HG02588 (cell line): ENCODE results near the gene PGM5.
"Not testable (repeated sequence)": the region's sequence is repeated elsewhere in the genome, so short reads cannot be mapped to it uniquely, and the experiment has no call there.

Experiments
- ATAC-seq: cut with Tn5 transposase; IDR thresholded peaks from one replicate; pipeline ENCODE4 v1.9.1; 2021; ENCODE audit warnings: mild to moderate bottlenecking, moderate library complexity; ENCODE audit not compliant: unreplicated experiment

Gene PGM5

DNA sequence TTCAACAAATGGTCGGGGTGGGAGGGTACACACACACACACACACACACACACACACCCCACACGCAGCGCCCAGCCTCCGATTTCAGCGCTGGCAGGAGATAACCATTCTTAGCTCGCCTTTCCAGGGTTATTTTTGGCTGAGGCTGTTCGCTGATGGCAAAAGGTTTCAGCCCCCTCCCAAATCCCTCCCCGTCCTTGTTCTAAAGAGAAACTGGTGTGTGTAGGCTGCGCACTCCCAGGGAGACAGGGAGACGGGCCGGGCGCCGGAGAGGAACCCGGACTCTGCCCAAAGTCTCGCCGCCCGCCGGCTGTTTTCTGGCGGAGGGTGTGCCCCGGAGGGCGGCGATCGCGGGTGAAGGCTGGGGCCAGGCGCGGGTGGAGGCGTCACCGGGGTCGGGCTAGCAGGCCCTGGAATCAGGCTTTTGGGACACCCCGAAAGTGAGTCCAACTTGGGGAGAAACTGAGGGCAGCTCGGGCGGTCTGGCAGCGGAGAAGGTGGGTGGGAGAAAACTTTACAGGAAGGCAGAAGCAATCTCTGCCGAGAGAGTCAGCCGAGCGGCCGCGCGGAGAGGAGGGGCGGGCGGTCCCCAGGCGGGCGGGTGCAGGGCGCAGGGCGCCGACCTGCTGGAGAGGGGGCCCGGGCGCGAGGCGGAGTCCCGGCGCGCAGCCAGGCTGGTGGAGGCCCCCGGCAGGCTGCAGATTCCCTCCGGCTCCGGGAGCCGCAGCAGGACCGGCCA is at the start of gene PGM5:
Gene PGM5, plus strand, starts transcription at position 232 of the 739 bp plus-strand sequence. CDS start 517 bp downstream, outside the sequence.
- ATAC-seq = not testable (repeated sequence)

DNA sequence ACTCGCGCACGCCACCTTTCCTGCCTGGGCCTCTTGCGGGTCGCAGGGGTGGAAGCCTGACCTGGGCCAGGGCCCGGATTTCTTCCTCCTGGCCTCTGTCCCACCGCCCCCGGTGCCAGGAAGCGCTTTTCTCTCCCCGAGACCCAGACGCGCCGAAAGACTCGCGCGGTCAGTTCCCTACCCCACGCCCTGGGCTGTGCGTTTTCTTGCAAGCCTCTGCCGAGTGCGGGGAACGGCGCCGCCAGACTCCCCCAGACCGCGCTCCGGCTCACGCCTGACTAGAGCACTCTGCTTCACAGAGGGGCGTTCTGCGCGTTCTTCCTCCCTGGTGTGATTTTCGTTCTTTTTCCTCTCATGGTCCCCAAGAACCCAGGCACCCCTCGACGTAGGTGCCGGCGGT is 49.3 kb upstream of the PGM5 start:
- not testable (repeated sequence) for ATAC-seq

DNA sequence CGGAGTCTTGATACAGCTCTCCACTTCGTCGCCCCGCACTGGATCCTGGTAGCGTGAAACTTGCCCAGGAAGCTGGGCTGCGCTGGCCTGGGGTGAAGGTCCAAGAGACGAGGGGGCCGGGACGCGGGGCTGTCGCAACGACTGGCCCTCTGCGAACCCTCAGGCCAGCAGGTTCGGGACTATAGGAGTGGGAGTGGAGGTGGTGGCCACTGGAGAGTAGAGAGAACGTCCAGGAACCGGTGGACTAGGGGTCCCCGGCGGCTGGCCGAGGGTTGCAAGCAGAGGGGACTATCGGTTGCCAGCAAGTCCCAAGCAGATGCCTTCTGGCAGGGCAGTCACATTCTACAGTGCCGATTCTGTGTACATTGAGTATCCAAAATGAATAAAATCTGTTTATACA is 48.8 kb upstream of the PGM5 start:
- not testable (repeated sequence) for ATAC-seq

DNA sequence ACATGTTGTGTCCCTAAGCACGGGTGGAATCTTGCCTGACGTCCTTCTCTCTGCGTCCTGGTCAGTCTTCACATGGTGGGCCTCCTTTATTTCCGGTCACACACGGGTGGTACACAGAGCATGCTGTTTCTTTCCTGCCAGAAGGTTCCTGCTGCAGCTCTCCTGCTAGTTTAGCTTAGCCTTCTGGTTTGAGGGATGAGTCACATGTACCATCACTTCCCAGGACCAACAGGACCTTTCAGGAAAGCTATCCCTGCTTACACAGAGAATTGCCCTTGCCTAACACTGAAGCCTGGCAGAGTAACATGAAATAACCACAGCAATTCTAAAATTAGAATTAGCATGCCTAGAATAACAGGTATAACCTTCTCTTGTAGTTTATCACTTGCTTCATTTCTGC is 45.2 kb upstream of the PGM5 start:
- not testable (repeated sequence) for ATAC-seq

DNA sequence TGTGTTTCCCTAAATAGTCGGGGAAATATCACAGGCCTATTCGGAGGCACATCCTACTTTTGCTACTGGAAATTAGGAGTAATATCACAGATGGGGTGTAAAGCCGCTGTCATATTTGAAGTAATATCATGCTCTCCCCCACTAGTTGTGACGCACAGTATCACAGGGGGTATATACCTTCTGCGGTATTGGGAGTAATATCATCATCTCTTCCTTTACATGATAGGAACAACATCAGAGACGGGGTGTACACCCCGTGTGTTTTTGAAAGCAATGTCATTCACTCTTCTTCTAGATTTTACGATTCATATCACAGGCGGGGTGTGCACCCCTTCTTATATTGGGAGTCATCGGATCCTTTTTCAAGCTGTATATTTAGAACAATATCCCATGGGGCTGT is 38.2 kb upstream of the PGM5 start:
- not testable (repeated sequence) for ATAC-seq

DNA sequence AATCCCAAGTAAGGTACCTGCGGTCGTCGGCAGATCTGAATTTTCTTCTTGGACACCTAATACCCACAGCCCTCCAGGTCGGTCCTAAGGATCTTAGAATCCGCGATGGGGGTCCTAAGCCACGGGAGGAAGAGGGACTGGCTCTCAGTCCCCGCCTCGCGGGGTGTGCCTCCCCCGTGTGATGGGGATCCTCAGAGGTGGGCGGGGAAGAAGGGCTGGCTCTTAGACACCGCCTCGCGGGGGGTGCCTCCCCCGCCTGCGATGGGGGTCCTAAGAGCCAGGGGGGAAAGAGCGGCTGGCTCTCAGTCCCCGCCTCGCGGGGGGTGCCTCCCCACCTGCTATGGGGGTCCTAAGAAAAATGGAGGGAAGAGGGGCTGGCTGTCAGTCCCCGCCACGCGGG is 32.7 kb upstream of the PGM5 start:
- not testable (repeated sequence) for ATAC-seq

DNA sequence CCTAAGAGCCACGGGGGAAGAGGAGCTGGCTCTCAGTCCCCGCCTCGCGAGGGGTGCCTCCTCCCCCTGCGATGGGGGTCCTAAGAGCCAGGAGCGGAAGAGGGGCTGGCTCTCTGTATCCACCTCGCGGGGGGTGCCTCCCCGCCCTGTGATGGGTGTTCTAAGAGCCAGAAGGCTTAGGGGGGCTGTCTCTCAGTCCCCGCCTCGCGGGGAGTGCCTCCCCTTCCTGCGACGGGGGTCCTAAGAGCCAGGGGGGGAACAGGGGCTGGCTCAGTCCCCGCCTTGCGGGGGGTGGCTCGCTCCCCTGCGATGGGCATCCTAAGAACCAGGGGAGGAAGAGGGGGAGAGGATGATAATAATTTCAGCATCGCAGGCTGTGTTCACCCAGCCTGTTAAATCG is 31.9 kb upstream of the PGM5 start:
- not testable (repeated sequence) for ATAC-seq

DNA sequence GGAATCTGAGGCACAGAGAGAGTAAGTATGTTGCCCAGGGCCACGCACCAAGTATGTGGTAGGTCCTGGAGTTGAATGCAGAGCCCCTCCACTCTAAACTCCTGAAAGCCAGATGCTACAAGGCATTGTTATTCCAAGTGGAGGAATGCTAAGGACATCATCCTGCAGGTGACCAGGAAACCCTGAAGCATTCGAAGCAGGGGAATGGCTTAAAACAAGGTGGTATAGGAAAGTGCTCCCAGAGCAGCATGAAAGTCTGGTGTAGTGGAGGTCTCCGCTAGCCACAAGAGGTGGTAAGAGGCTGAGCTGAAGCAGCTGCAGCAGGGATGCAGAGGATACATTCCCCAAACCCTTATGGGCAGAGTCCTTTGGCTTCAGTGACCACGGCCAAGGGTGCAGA is 27.3 kb upstream of the PGM5 start:
- ATAC-seq = not testable (repeated sequence)

DNA sequence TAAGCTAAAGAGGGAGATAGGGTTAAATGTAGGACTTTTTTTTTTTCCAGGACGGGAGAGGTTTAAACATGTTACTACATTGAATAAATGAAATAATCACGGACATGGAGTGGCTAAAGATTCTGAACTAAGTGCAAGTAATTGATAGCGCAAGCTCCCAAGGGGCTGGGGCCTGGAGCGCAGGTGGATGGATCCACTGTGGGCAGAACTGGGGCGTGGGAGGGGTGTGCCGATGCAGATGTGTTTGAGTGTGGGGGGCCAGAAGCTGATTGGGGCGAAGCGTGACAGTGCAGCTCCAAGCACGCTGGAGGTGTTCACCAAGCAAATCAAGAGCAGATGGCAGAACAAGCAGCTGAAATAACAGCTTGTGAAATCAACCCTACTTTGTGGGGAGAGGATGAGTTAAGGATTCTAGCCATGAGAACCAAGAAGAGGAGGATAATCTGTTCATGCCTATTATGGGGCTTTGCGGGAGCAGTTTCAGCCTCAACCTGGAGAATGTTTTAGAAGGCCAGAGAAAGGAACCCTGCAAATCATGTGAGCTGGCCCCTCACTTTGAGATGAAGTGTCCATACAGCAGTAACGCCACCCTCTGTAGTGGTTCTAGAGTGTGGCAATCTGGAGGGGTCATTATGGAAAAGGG is 25.8 kb upstream of the PGM5 start:
- ATAC-seq = not testable (repeated sequence)

DNA sequence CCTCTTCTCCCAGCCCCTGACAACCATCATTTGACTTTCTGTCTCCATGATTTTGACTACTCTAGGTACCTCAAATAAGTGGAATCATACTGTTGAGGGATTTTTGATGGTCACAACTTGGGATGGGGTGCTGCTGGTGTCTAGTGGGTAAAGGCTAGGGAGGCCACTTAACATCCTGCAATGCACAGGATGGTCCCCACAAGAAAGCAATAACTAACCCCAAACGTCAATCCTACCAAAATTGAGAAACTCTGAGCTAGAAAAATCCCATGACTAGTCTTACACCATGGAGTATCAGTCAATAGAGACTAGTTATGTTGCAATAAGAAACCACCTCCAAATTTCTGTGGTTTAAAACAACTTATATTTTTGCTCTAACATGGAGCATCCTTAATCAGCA is 24.3 kb upstream of the PGM5 start:
- not testable (repeated sequence) for ATAC-seq

DNA sequence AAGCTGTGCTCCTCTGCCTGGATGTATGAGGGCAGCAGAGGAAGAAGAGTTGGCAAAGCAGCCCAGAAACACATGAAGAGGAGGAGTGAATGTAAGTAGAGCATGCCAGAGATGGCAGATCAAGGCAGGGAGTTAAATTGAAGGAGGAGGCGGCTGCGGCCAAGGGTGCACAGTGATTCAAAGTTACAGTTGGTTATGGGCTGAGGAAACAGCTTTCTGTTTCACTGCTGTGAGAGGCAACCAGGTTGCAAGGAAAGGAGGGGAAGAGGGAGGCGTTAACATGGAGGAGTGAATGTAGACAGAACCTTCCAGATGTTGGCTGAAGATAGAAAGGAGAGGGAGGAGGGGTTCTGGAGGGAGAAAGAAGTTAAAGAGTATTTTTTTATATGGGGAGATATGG is 20.5 kb upstream of the PGM5 start:
- ATAC-seq = not testable (repeated sequence)

DNA sequence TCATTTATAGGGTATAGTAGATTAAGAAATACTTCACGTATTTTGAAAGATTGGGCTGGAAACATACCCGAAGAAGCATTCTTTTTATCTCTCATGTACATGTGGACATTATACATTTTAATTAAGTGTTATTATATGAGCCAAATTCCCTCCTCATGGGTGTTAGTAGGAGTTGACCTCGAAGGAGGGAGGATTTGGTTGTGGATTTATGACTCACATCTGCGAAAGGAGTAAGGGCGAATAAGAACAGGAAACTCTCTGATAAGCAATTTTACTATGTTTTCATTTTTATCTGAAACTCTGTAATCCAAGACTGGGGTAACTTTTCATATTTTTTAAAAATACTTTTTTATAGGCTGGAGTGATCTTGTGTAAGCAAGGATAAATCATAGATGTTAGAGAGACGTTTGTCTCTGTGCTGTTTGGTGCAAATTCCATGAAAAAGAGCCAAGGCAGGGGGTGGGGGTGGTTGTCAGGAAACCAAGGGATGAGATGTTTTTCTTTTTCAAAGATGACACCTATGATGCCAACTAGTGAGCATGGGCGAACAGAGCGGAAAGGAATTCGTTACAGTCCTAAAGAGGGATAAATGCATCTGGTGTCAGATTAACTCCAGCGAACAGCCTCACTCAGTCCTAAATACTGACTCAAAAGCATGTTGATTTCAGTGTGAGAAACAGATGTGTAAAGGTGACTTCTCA is 19.6 kb upstream of the PGM5 start:
- not testable (repeated sequence) for ATAC-seq

DNA sequence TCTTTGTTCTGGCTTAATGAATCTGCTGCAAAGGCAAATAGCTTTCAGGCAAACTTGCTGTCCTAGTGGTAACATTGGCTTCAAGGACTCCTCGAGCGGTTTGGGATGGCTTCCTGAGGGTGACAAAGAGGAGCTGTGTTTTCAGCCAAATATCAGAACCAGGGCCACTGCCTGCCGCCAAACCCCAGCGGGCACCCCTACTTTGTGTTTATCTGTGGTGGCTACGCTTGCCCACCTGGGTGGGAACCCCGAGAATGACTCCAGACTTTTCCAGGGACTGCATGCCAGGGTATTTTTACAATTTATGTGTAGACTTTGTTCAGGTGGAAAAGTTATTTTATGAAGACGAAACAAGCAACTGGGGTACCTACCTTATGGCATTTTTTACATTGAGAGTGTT is 18.4 kb upstream of the PGM5 start:
- not testable (repeated sequence) for ATAC-seq

DNA sequence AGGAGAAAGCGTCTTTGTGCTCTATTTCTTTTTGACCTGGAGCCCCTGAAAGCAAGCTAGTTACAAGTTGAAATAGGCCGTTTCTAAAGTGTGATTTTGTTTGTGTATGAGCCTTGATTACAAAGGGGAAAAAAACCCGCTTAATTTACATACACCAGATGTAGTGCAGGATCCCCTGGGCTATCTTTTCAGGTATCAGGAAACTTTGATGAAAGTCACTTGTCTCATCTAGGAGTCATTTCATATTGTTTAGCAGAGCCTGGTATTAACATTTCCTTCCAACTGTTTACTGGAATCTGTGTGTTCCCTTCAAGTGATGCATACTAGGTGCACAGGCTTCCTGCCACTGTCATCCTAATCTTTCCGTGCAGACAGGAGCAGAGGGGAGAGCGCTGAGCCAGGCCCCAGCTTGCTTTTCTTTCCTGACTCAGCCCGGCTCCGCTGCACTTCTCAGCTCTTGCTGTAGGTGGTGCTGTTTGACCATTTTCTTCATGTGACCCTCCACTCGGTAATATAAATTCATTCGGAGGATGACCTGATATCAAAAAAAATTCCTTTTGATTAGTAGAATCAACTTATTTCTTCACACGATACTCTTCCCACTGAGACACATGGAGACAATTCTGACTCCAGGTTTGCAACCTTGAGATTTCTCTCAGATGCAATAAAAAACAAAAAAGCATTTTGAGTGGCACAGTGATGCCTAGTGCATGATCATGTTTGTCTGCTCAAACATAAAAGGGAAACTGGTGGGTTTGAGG is 14.0 kb upstream of the PGM5 start:
- ATAC-seq = not testable (repeated sequence)

DNA sequence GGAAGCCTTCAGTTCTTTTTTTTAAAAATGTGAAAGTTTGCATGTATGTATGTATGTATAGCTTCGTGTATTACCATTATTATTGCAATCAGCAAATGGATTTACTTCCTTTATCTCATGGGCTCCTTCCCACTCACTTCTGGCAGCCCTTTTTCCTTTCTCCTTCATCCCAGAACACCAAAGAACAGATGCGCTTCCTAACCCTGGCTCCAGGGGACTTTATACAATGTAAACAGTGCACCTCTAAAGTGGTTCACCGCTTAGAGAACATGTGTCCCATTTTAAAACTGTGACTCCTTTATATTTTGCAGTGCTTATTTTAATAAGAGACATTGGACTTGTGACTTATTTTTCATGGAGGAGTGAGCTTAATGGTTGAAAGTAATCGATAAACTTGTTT is 13.2 kb upstream of the PGM5 start:
- not testable (repeated sequence) for ATAC-seq

DNA sequence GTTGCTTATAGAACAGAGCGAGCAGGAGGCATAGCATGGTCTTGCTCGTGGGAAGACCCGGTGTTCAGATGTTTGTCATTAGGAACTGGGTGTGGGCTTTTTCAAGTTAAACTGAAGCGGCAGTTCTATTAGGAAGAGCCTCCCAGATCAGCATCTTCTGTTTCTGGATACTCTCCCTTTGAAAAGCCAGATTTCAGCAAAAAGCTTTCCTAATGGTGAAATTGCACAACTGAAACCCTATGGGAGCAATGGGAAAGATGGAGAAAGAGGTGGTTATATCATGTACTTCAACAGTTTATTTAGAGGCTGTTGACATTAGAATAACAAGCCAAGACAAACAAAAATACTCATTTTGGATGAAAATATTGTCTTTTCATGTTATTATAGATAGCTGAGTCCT is 12.4 kb upstream of the PGM5 start:
- not testable (repeated sequence) for ATAC-seq

DNA sequence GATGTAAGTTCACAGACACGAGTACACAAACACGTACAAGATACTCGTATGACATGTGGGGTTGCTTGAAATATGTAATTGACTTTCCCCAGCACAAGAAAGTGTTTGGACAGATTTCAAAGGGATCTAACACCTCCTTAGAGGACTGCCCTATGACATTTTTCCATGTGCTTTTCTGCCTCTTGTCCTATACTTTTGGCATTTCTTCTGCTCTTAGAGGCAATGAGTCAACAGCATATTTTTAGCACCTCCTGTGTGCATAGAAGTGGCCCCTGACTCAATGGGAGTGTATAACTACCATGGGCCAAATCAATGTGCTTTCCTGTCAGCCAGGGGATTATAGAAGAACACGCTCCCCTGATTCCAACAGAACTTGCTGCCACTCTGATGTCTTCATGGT is 4.7 kb upstream of the PGM5 start:
- not testable (repeated sequence) for ATAC-seq

DNA sequence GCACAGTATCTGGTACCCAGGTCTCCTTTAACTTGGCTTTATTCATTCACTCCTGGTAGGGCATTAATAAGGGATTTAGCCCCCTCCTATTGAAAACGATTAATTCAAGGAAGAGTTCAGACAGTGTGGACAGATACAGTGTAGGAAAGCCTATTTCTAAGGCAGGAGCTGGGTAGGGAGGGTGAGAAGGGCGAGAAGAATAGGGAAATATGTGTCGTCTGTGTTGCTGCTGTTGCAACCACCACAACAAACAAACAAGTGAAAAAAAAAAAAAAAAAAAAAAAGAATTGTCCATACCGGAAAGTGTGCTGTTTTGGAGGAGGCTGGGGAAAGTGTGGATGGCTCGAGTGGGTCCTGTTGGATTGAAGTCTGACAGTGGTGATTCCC is 425 bp upstream of the PGM5 start:
- not testable (repeated sequence) for ATAC-seq

DNA sequence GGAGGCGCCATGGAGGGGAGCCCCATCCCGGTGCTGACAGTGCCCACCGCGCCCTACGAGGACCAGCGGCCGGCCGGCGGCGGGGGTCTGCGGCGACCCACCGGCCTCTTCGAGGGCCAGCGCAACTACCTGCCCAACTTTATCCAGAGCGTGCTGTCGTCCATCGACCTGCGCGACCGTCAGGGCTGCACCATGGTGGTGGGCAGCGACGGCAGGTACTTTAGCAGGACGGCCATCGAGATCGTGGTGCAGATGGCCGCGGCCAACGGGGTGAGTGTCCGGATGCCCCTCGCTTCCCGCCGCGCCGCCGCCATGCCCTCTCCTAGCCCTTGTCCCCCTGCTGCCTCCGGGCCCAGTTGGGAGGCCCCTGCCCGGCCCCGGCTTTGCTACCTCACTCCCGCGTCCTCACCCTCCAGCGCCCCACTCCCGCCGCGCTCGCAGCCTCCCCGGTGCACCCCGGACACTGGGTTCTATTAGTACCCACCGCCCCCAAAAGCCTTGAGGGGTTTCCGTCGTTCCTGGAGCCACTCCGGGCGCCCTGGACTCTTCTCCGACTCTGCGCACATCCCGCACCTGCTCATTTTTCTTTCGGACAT is 806 bp downstream of the PGM5 start:
- not testable (repeated sequence) for ATAC-seq

DNA sequence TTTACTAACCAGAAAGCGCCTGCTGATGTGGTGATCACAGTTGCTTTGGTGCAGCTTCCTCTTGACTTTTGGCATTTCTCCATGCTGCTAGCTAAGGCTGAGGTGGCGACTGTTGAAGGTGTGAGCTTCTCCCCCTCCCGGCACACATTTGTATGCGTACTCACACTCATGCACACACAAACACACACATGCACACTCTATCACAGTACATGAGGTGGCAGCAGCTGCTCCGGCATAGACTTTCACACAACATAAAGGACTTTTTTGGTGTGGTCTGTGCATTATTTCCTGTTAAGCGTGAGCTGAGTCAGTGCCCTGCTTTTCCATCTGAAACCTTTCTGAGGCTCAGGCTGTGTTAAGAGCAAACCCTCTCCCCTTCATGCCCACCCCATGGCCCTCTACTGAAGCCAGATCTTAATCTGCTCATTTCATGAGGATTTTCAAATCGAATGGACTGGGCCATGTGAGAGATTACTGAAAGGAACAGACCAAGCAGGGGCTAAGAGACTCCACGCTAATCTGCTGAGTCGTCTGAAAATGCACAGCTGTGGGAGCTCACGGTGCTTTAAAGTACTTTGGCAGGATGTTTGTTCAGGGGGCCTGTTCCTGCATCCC is 10.6 kb downstream of the PGM5 start:
- ATAC-seq = not testable (repeated sequence)
